Transverse colon (tissue), 4 donors: ENCODE results near the gene PROX2. TPM values are rescaled to one million over a fixed set of nuclear protein-coding genes. Genes with fewer than 3 reads are reported as not detected.

ENCODE experiments used
- DNase-seq: peaks from one replicate; pipeline ENCODE4 v3.0.0-alpha.2; 2019
- H3K27ac ChIP-seq, 4 donors: fragments of 200-600 bp; sonication (generic); 2 replicates each; pipeline ENCODE4 v1.5.1; 2016 to 2018; ENCODE audit warnings: inconsistent platforms in 4 of 4
- H3K27me3 ChIP-seq: fragments of 200-600 bp; sonication (generic); 2 replicates; pipeline ENCODE4 v1.5.1; 2017; ENCODE audit warnings: inconsistent platforms
- H3K36me3 ChIP-seq, 4 donors: fragments of 200-600 bp; sonication (generic); 2 replicates each; pipeline ENCODE4 v1.5.1; 2017 to 2019; ENCODE audit warnings: inconsistent platforms in 4 of 4
- H3K4me1 ChIP-seq, 4 donors: fragments of 200-600 bp; sonication (generic); 2 replicates each; pipeline ENCODE4 v1.5.1; 2017 to 2020; ENCODE audit warnings: inconsistent platforms in 4 of 4
- H3K4me3 ChIP-seq, 4 donors: fragments of 200-600 bp; sonication (generic); 1 replicate in 1 of 4; 2 replicates in 3 of 4; pipeline versions ENCODE4 v1.5.1 to v1.6.1; 2017 to 2019; ENCODE audit warnings: inconsistent platforms in 4 of 4
- H3K9me3 ChIP-seq, 2 donors: fragments of 200-600 bp; sonication (generic); 2 replicates each; pipeline ENCODE4 v1.5.1; 2017 to 2019; ENCODE audit warnings: inconsistent platforms in 2 of 2
- CTCF ChIP-seq, 5 experiments: fragments of 200-600 bp in 3 of 5; fragments of 450-650 bp in 2 of 5; sonication (generic) in 3 of 5; IDR thresholded peaks; 1 replicate in 2 of 5; 2 replicates in 3 of 5; pipeline ENCODE4 v1.5.1; 2016 to 2017; ENCODE audit warnings: antibody characterized with exemption in 5 of 5, inconsistent platforms in 3 of 5, mild to moderate bottlenecking in 2 of 5, moderate library complexity in 1 of 5
- EP300 ChIP-seq: sonication (generic); formaldehyde crosslinking; IDR thresholded peaks from one replicate; pipeline ENCODE4 v1.6.1; 2017; ENCODE audit warnings: antibody characterized with exemption, low read depth
- POLR2A ChIP-seq: fragments of 450-650 bp; IDR thresholded peaks from one replicate; pipeline ENCODE4 v1.6.1; 2016; ENCODE audit warnings: antibody characterized with exemption, mild to moderate bottlenecking, moderate library complexity
- POLR2AphosphoS5 ChIP-seq, 3 donors: sonication (generic); formaldehyde crosslinking; IDR thresholded peaks; one replicate each; pipeline ENCODE4 v1.6.1; 2016; ENCODE audit warnings: antibody characterized with exemption in 3 of 3
- WGBS, 2 donors: methylation state at CpG; one replicate each; pipeline ENCODE4 v1.1.5; 2018; ENCODE audit warnings: low coverage in 1 of 2; 5-methylcytosine and 5-hydroxymethylcytosine counted together
- in situ Hi-C, 4 donors: fragments of 200-750 bp; cut with MboI; loops; one replicate each; pipeline versions ENCODE4 v1.15.0 to v1.15.1; 2017; ENCODE audit warnings: low sequenced_read_pairs in 3 of 4, low pct_ligation_motif_present in 1 of 4, low pct_unique_long_range_greater_than_20kb in 1 of 4
- intact Hi-C: fragments of 100-400 bp; cut with DNase I; formaldehyde crosslinking; loops from one replicate; pipeline ENCODE4 v1.15.1; 2023; ENCODE audit warnings: low total_unique reads
- total RNA-seq, 4 donors: library from RNA; depleted of rRNA; stranded (reverse); fragments of >200 nt; gene quantifications; one replicate each; pipeline ENCODE4 v1.1.0, GENCODE V29; 2016

PROX2 gene
- total RNA-seq, 4 donors from 2014 or later: 0.79 TPM; not detected in 3

- H3K9me3 ChIP-seq: no peaks in the 10 kb centered on the region
- 44 to 71% methylated on average over 2 to 13 of the region's 13 CpGs for WGBS, 2 donors
- H3K27me3 ChIP-seq: no peaks in the 10 kb centered on the region
- TF ChIP-seq CTCF (IDR thresholded peaks at IDR 0.05) (no peak), POLR2AphosphoS5 (IDR thresholded peaks at IDR 0.05) (no peak), POLR2A (no peak), EP300 (no peak)
- peak overlapping the region in 2 of 4 donors; percentile 6 to 65 for H3K27ac ChIP-seq
- intact Hi-C loops: no loop called here
- H3K4me3 ChIP-seq: no peak overlapping the region
- H3K36me3 ChIP-seq: no peaks in the 10 kb centered on the region
- DNase-seq: no peak
- peaks cover 0 to 18% (median 6%) of the 10 kb centered on the region in 4 donors for H3K4me1 ChIP-seq
- in situ Hi-C loops: loop anchor here in 1 of 4 donors (10.0 kb wide), 1 partner anchor 53 kb away; no protein-coding TSS in a partner anchor
Measured at GRCh38 chr14:74917646-74918081, 41.7 kb upstream of the PROX2 start.

GRCh38 chr14:74917178-74917543 is 41.2 kb upstream of the PROX2 start:
- TF ChIP-seq EP300: no peak
- no peak for TF ChIP-seq POLR2AphosphoS5 (IDR thresholded peaks at IDR 0.05)
- TF ChIP-seq POLR2A: no peak
- no peak for TF ChIP-seq CTCF (IDR thresholded peaks at IDR 0.05)
- Histone ChIP-seq H3K4me3 (no peak overlapping the region), H3K27ac (peak overlapping the region; percentile 6 to 65 (median 36)), H3K36me3 (no peaks in the 10 kb centered on the region), H3K4me1 (peaks cover 0 to 14% (median under 1%) of the 10 kb centered on the region in 4 donors), H3K9me3 (no peaks in the 10 kb centered on the region), H3K27me3 (no peaks in the 10 kb centered on the region)
- no peak for DNase-seq
- intact Hi-C loops (no loop called here), in situ Hi-C loops (loop anchor here in 1 of 4 donors (10.0 kb wide), 1 partner anchor 52 kb away; no protein-coding TSS in a partner anchor)
- WGBS, 2 donors: 83% methylated on average over 5 of the region's 5 CpGs; no CpG with 5 or more reads in 1 of the 2 donors

GRCh38 chr14:74915826-74916225 is 39.9 kb upstream of the PROX2 start:
- Histone ChIP-seq H3K9me3 (no peaks in the 10 kb centered on the region), H3K36me3 (no peaks in the 10 kb centered on the region), H3K27me3 (no peaks in the 10 kb centered on the region), H3K27ac (no peak overlapping the region), H3K4me1 (peaks cover 0 to 14% (median 0%) of the 10 kb centered on the region in 4 donors), H3K4me3 (no peak overlapping the region)
- intact Hi-C loops (no loop called here), in situ Hi-C loops (loop anchor here in 1 of 4 donors (10.0 kb wide), 1 partner anchor 51 kb away; no protein-coding TSS in a partner anchor)
- WGBS, 2 donors: 55% methylated on average over 7 of the region's 7 CpGs; no CpG with 5 or more reads in 1 of the 2 donors
- DNase-seq: no peak
- TF ChIP-seq CTCF (IDR thresholded peaks at IDR 0.05) (no peak), EP300 (no peak), POLR2A (no peak), POLR2AphosphoS5 (IDR thresholded peaks at IDR 0.05) (no peak)

- no peak for DNase-seq
- no peaks in the 10 kb centered on the region for H3K9me3 ChIP-seq
- in situ Hi-C loops (loop anchor here in 1 of 4 donors (10.0 kb wide), 1 partner anchor 51 kb away; no protein-coding TSS in a partner anchor), intact Hi-C loops (no loop called here)
- WGBS, 2 donors: 87 to 100% methylated on average over 1 to 4 of the region's 4 CpGs
- TF ChIP-seq CTCF (IDR thresholded peaks at IDR 0.05): no peak
- TF ChIP-seq EP300: no peak
- TF ChIP-seq POLR2A: no peak
- TF ChIP-seq POLR2AphosphoS5 (IDR thresholded peaks at IDR 0.05): no peak
- H3K36me3 ChIP-seq: no peaks in the 10 kb centered on the region
- H3K27ac ChIP-seq: peak overlapping the region in 1 of 4 donors; percentile 24
- no peak overlapping the region for H3K4me3 ChIP-seq
- peaks cover 0 to 14% (median 0%) of the 10 kb centered on the region in 4 donors for H3K4me1 ChIP-seq
- no peaks in the 10 kb centered on the region for H3K27me3 ChIP-seq
Measured at GRCh38 chr14:74915426-74915825, 39.5 kb upstream of the PROX2 start.
